HUES64 (cell line): ENCODE results near the gene GAS7. TPM values are rescaled to one million over a fixed set of nuclear protein-coding genes. Genes with fewer than 3 reads are reported as not detected.

ENCODE experiments used
- H3K27ac ChIP-seq: 2 replicates; pipeline ENCODE4 v1.7.0; 2013; ENCODE audit warnings: low read depth, low read length, inconsistent platforms
- H3K27me3 ChIP-seq: 2 replicates; pipeline ENCODE4 v1.6.1; 2013; ENCODE audit warnings: mild to moderate bottlenecking, low read length; ENCODE audit not compliant: insufficient read depth
- H3K36me3 ChIP-seq: 2 replicates; pipeline ENCODE4 v1.6.1; 2013; ENCODE audit warnings: mild to moderate bottlenecking, low read length; ENCODE audit not compliant: insufficient read depth
- H3K4me1 ChIP-seq: 2 replicates; pipeline ENCODE4 v1.6.1; 2013; ENCODE audit warnings: mild to moderate bottlenecking, low read length, moderate library complexity; ENCODE audit not compliant: insufficient read depth
- H3K4me3 ChIP-seq: 2 replicates; pipeline ENCODE4 v1.5.1; 2013; ENCODE audit warnings: mild to moderate bottlenecking, low read length, moderate library complexity
- H3K9ac ChIP-seq: 2 replicates; pipeline ENCODE4 v1.6.1; 2013; ENCODE audit warnings: mild to moderate bottlenecking, low read depth, low read length
- H3K9me3 ChIP-seq: 2 replicates; pipeline ENCODE4 v1.6.1; 2013; ENCODE audit warnings: low read depth, low read length; ENCODE audit not compliant: insufficient read depth
- WGBS: fragments of 150-250, 120-280 bp; methylation state at CpG from one replicate; pipeline ENCODE4 v1.1.7; 2013; ENCODE audit warnings: missing lambda C conversion rate; 5-methylcytosine and 5-hydroxymethylcytosine counted together
- polyA plus RNA-seq, 2 experiments: library from polyadenylated mRNA; stranded (reverse); fragments of 50-300 nt; gene quantifications; one replicate each; pipeline ENCODE4 v1.2.3, GENCODE V29; 2013

Gene GAS7
- polyA plus RNA-seq (2013, experiment 1 of 2): 4.2 TPM
- polyA plus RNA-seq (2013, experiment 2 of 2): 4.0 TPM

- WGBS: under 1% methylated on average over 86 of the region's 86 CpGs
- peak within 1 kb of the TSS; percentile 72 for H3K4me3 ChIP-seq
- H3K36me3 ChIP-seq: no peaks in the 10 kb centered on the region
- H3K9me3 ChIP-seq: peaks cover 7% of the 10 kb centered on the region
- H3K9ac ChIP-seq: peak within 1 kb of the TSS; percentile 47
- H3K27me3 ChIP-seq: peaks cover 55% of the 10 kb centered on the region
- H3K4me1 ChIP-seq: 0 out of 2 replicates have a peak, but pooled peaks cover 3% of the 10 kb centered on the region
- H3K27ac ChIP-seq: no peak within 1 kb of the TSS
Measured at GRCh38 chr17:10198509-10199249, at the start of gene GAS7. GAS7 (minus strand) TSS chr17:10198606.

GRCh38 chr17:10247810-10248209 is 49.4 kb upstream of the GAS7 start:
- Histone ChIP-seq H3K4me1 (no peaks in the 10 kb centered on the region), H3K4me3 (no peak overlapping the region)
- WGBS: 84% methylated on average over 4 of the region's 4 CpGs

GRCh38 chr17:10243883-10244844 is 45.8 kb upstream of the GAS7 start:
- Histone ChIP-seq H3K4me1 (no peaks in the 10 kb centered on the region), H3K9ac (no peak overlapping the region), H3K36me3 (no peaks in the 10 kb centered on the region), H3K27me3 (no peaks in the 10 kb centered on the region), H3K27ac (no peak overlapping the region), H3K9me3 (no peaks in the 10 kb centered on the region), H3K4me3 (no peak overlapping the region)
- WGBS: 80% methylated on average over 12 of the region's 12 CpGs

More at GRCh38 chr17:10247810-10248209, 49.4 kb upstream of the GAS7 start:
- Histone ChIP-seq H3K27me3 (no peaks in the 10 kb centered on the region), H3K9me3 (no peaks in the 10 kb centered on the region), H3K9ac (no peak overlapping the region), H3K36me3 (no peaks in the 10 kb centered on the region), H3K27ac (no peak overlapping the region)

- Histone ChIP-seq H3K36me3 (no peaks in the 10 kb centered on the region), H3K27ac (no peak overlapping the region), H3K9ac (no peak overlapping the region), H3K4me3 (no peak overlapping the region), H3K4me1 (no peaks in the 10 kb centered on the region), H3K27me3 (no peaks in the 10 kb centered on the region), H3K9me3 (no peaks in the 10 kb centered on the region)
- WGBS: 90% methylated on average over 4 of the region's 4 CpGs
Measured at GRCh38 chr17:10241781-10242180, 43.4 kb upstream of the GAS7 start.

- Histone ChIP-seq H3K27ac (no peak overlapping the region), H3K36me3 (no peaks in the 10 kb centered on the region), H3K4me1 (no peaks in the 10 kb centered on the region), H3K9ac (no peak overlapping the region), H3K9me3 (no peaks in the 10 kb centered on the region), H3K4me3 (no peak overlapping the region), H3K27me3 (no peaks in the 10 kb centered on the region)
- WGBS: 93% methylated on average over 2 of the region's 2 CpGs
Measured at GRCh38 chr17:10238661-10239060, 40.3 kb upstream of the GAS7 start.

GRCh38 chr17:10234033-10234432 is 35.6 kb upstream of the GAS7 start:
- no peaks in the 10 kb centered on the region for H3K27me3 ChIP-seq
- WGBS: 97% methylated on average over 5 of the region's 5 CpGs
- H3K9ac ChIP-seq: no peak overlapping the region
- no peak overlapping the region for H3K27ac ChIP-seq
- H3K4me3 ChIP-seq: no peak overlapping the region
- no peaks in the 10 kb centered on the region for H3K9me3 ChIP-seq
- H3K36me3 ChIP-seq: no peaks in the 10 kb centered on the region
- H3K4me1 ChIP-seq: no peaks in the 10 kb centered on the region

GRCh38 chr17:10233161-10233560 is 34.8 kb upstream of the GAS7 start:
- Histone ChIP-seq H3K36me3 (no peaks in the 10 kb centered on the region), H3K27me3 (no peaks in the 10 kb centered on the region), H3K27ac (no peak overlapping the region), H3K9ac (no peak overlapping the region), H3K9me3 (no peaks in the 10 kb centered on the region), H3K4me1 (no peaks in the 10 kb centered on the region), H3K4me3 (no peak overlapping the region)
- 96% methylated on average over 2 of the region's 2 CpGs for WGBS

- H3K27ac ChIP-seq: no peak overlapping the region
- H3K27me3 ChIP-seq: no peaks in the 10 kb centered on the region
- WGBS: 63% methylated on average over 2 of the region's 2 CpGs
- no peak overlapping the region for H3K4me3 ChIP-seq
- no peaks in the 10 kb centered on the region for H3K4me1 ChIP-seq
- H3K9ac ChIP-seq: no peak overlapping the region
- no peaks in the 10 kb centered on the region for H3K36me3 ChIP-seq
- H3K9me3 ChIP-seq: no peaks in the 10 kb centered on the region
Measured at GRCh38 chr17:10229181-10229580, 30.8 kb upstream of the GAS7 start.

GRCh38 chr17:10226930-10227695 is 28.7 kb upstream of the GAS7 start:
- no peaks in the 10 kb centered on the region for H3K9me3 ChIP-seq
- no peaks in the 10 kb centered on the region for H3K27me3 ChIP-seq
- no peak overlapping the region for H3K27ac ChIP-seq
- H3K4me1 ChIP-seq: no peaks in the 10 kb centered on the region
- 61% methylated on average over 15 of the region's 15 CpGs for WGBS
- no peaks in the 10 kb centered on the region for H3K36me3 ChIP-seq
- H3K9ac ChIP-seq: no peak overlapping the region
- H3K4me3 ChIP-seq: no peak overlapping the region

GRCh38 chr17:10224582-10225195 is 26.3 kb upstream of the GAS7 start:
- no peak overlapping the region for H3K9ac ChIP-seq
- no peak overlapping the region for H3K4me3 ChIP-seq
- WGBS: 90% methylated on average over 8 of the region's 8 CpGs
- no peaks in the 10 kb centered on the region for H3K36me3 ChIP-seq
- no peaks in the 10 kb centered on the region for H3K9me3 ChIP-seq
- no peak overlapping the region for H3K27ac ChIP-seq
- no peaks in the 10 kb centered on the region for H3K27me3 ChIP-seq
- H3K4me1 ChIP-seq: no peaks in the 10 kb centered on the region
